HepG2 (cell line): ENCODE results near the gene ANG. TPM values are rescaled to one million over a fixed set of nuclear protein-coding genes. Genes with fewer than 3 reads are reported as not detected.

Experiments used
- ATF3 ChIP-seq: sonication (generic); formaldehyde crosslinking; IDR thresholded peaks from 2 replicates; pipeline ENCODE4 v1.4.0; 2020; ENCODE audit warnings: missing genetic modification reagents
- ATRX ChIP-seq: sonication (generic); formaldehyde crosslinking; IDR thresholded peaks from 2 replicates; pipeline ENCODE4 v1.4.0; 2020; ENCODE audit warnings: missing genetic modification reagents, borderline replicate concordance
- CHD2 ChIP-seq: IDR thresholded peaks from 2 replicates; pipeline ENCODE4 v1.6.1; 2011; ENCODE audit warnings: low read depth, low read length, improper control_type of control experiment
- HCFC1 ChIP-seq: fragments of 150-350 bp; IDR thresholded peaks from 2 replicates; pipeline ENCODE4 v1.6.1; 2014; ENCODE audit warnings: low read depth, low read length
- HIC2 ChIP-seq: sonication (generic); formaldehyde crosslinking; IDR thresholded peaks from 2 replicates; pipeline ENCODE4 v1.9.0; 2022; ENCODE audit warnings: low read depth, missing genetic modification reagents
- HNF4A ChIP-seq: sonication (generic); formaldehyde crosslinking; IDR thresholded peaks from 2 replicates; pipeline ENCODE4 v1.4.0; 2020; ENCODE audit warnings: missing genetic modification reagents
- HOXA7 ChIP-seq: sonication (generic); formaldehyde crosslinking; IDR thresholded peaks from 2 replicates; pipeline ENCODE4 v1.8.1; 2022; ENCODE audit warnings: mild to moderate bottlenecking, missing genetic modification reagents, moderate library complexity
- MED8 ChIP-seq: sonication (generic); formaldehyde crosslinking; IDR thresholded peaks from 2 replicates; pipeline ENCODE4 v1.8.1; 2023; ENCODE audit warnings: mild to moderate bottlenecking, missing genetic modification reagents; ENCODE audit not compliant: insufficient replicate concordance
- MEIS1 ChIP-seq: sonication (generic); formaldehyde crosslinking; IDR thresholded peaks from 2 replicates; pipeline ENCODE4 v1.9.0; 2021; ENCODE audit warnings: mild to moderate bottlenecking, missing genetic modification reagents, moderate library complexity, borderline replicate concordance
- TCF7 ChIP-seq: sonication (generic); IDR thresholded peaks from 2 replicates; pipeline ENCODE4 v1.6.1; 2016; ENCODE audit warnings: antibody characterized with exemption, low read depth
- TMF1 ChIP-seq: sonication (generic); formaldehyde crosslinking; IDR thresholded peaks from 2 replicates; pipeline ENCODE4 v1.8.1; 2022; ENCODE audit warnings: low read depth, missing genetic modification reagents
- ZBTB44 ChIP-seq: sonication (generic); formaldehyde crosslinking; IDR thresholded peaks from 2 replicates; pipeline ENCODE4 v1.4.0; 2020; ENCODE audit warnings: missing genetic modification reagents
- ZFP36 ChIP-seq: fragments of 150-350 bp; IDR thresholded peaks from 2 replicates; pipeline ENCODE4 v1.6.1; 2018; ENCODE audit warnings: borderline replicate concordance, low read length, low read depth; ENCODE audit not compliant: partially characterized antibody
- ZFP62 ChIP-seq: sonication (generic); formaldehyde crosslinking; IDR thresholded peaks from 2 replicates; pipeline ENCODE4 v1.4.0; 2020; ENCODE audit warnings: missing genetic modification reagents
- ZFY ChIP-seq: sonication (generic); formaldehyde crosslinking; IDR thresholded peaks from 2 replicates; pipeline ENCODE4 v1.4.0; 2020; ENCODE audit warnings: missing genetic modification reagents
- ZNF207 ChIP-seq: fragments of 450-650 bp; IDR thresholded peaks from 2 replicates; pipeline ENCODE4 v1.6.1; 2016; ENCODE audit warnings: antibody characterized with exemption, borderline replicate concordance
- ZNF446 ChIP-seq: sonication (generic); formaldehyde crosslinking; IDR thresholded peaks from 2 replicates; pipeline ENCODE4 v1.5.0; 2020; ENCODE audit warnings: mild to moderate bottlenecking, missing genetic modification reagents
- ZNF547 ChIP-seq: sonication (generic); formaldehyde crosslinking; IDR thresholded peaks from 2 replicates; pipeline ENCODE4 v1.5.1; 2020; ENCODE audit warnings: mild to moderate bottlenecking, missing genetic modification reagents
- ZNF605 ChIP-seq: sonication (generic); formaldehyde crosslinking; IDR thresholded peaks from 2 replicates; pipeline ENCODE4 v1.8.0; 2022; ENCODE audit warnings: mild to moderate bottlenecking, missing genetic modification reagents
- ZNF609 ChIP-seq: sonication (generic); formaldehyde crosslinking; IDR thresholded peaks from 2 replicates; pipeline ENCODE4 v1.4.0; 2020; ENCODE audit warnings: mild to moderate bottlenecking, missing genetic modification reagents, borderline replicate concordance
- polyA plus RNA-seq, 8 experiments: library from polyadenylated mRNA; depleted of rRNA in 3 of 8; stranded (reverse) in 7 of 8; unstranded in 1 of 8; fragments of >200 nt; fragmentation: Illumina TruSeq in 4 of 8; extraction: Trizol in 4 of 8; gene quantifications; 2 replicates each; pipeline versions ENCODE4 v1.2.1 to v1.2.3, GENCODE V29; 2011 to 2016; ENCODE audit warnings: low read depth in 4 of 8, missing spikeins in 1 of 8, mixed read lengths in 1 of 8; ENCODE audit not compliant: insufficient read depth in 1 of 8
- total RNA-seq, 5 experiments: library from RNA; depleted of rRNA; stranded (reverse); fragments of >200 nt; fragmentation: Illumina TruSeq; extraction: Trizol; gene quantifications; 2 replicates each; pipeline ENCODE4 v1.2.3, GENCODE V29; 2016; ENCODE audit warnings: low read depth in 1 of 5

ANG gene
- total and polyA plus RNA-seq, 2 of the 13 experiments (the other 11 are each of a cell fraction or from before 2014, with no cell fraction given): 83.6 to 401 TPM

- TF ChIP-seq HIC2 (CRISPR knock-in tag) (no peak), ZNF605 (no peak), TMF1 (no peak), MEIS1 (CRISPR knock-in tag) (no peak), TCF7 (no peak), ZFP36 (no peak), HCFC1 (0 out of 2 replicates have a peak, but pooled peaks have one; percentile 18), ZBTB44 (CRISPR knock-in tag) (no peak), HOXA7 (CRISPR knock-in tag) (no peak), ATF3 (CRISPR knock-in tag) (no peak), MED8 (no peak), HNF4A (CRISPR knock-in tag) (peak; percentile 30; the same call in 1 of the 2 replicates), ZNF207 (no peak), ZNF609 (CRISPR knock-in tag) (peak; percentile 50; the same call in 1 of the 2 replicates), CHD2 (0 out of 2 replicates have a peak, but pooled peaks have one; percentile 54), ZFY (CRISPR knock-in tag) (0 out of 2 replicates have a peak, but pooled peaks have one; percentile 2), ZNF446 (CRISPR knock-in tag) (no peak), ZNF547 (CRISPR knock-in tag) (no peak), ATRX (no peak), ZFP62 (no peak)
These were observed 5.3 kb upstream of the ANG start (continued) for GRCh38 chr14:20683125-20683890.
